DND-41 (cell line): ENCODE measurements around the gene LAMC1.

ENCODE experiments used
- ATAC-seq: fragments of 200-7000 bp; cut with Tn5 transposase; 3 replicates; pipeline ENCODE4 v1.9.1; 2021; ENCODE audit warnings: low read depth; ENCODE audit not compliant: insufficient read depth
- DNase-seq: peaks from one replicate; pipeline ENCODE4 v3.0.0-alpha.2; 2020
- H2AFZ ChIP-seq: 2 replicates; pipeline ENCODE4 v1.6.0; 2012; ENCODE audit warnings: low read depth, low read length
- H3K27ac ChIP-seq: 2 replicates; pipeline ENCODE4 v1.5.1; 2012; ENCODE audit warnings: low read length, inconsistent platforms
- H3K27me3 ChIP-seq: fragments of 200-600 bp; sonication (generic); 2 replicates; pipeline ENCODE4 v1.6.0; 2012; ENCODE audit warnings: low read length, mild to moderate bottlenecking, inconsistent platforms; ENCODE audit not compliant: insufficient read depth, poor library complexity
- H3K36me3 ChIP-seq: 2 replicates; pipeline ENCODE4 v1.5.1; 2012; ENCODE audit warnings: low read length, inconsistent platforms; ENCODE audit not compliant: insufficient read depth
- H3K4me1 ChIP-seq: 2 replicates; pipeline ENCODE4 v1.5.1; 2012; ENCODE audit warnings: mild to moderate bottlenecking, low read length; ENCODE audit not compliant: insufficient read depth
- H3K4me2 ChIP-seq: 2 replicates; pipeline ENCODE4 v1.6.0; 2012; ENCODE audit warnings: mild to moderate bottlenecking, moderate library complexity, low read length, inconsistent platforms; ENCODE audit not compliant: insufficient read depth
- H3K4me3 ChIP-seq, 2 experiments: fragments of 200-600 bp in 1 of 2; shearing (Covaris generic) in 1 of 2; 2 replicates each; pipeline ENCODE4 v1.5.1; 2012 to 2016; ENCODE audit warnings: inconsistent platforms in 2 of 2, low read length in 2 of 2, mild to moderate bottlenecking in 2 of 2, low read depth in 1 of 2, moderate library complexity in 1 of 2
- H3K79me2 ChIP-seq: 2 replicates; pipeline ENCODE4 v1.6.0; 2012; ENCODE audit warnings: low read length, inconsistent platforms; ENCODE audit not compliant: insufficient read depth
- H3K9ac ChIP-seq: 2 replicates; pipeline ENCODE4 v1.6.0; 2012; ENCODE audit warnings: low read depth, mild to moderate bottlenecking, inconsistent platforms, low read length, moderate library complexity
- H3K9me3 ChIP-seq: 2 replicates; pipeline ENCODE4 v1.5.1; 2012; ENCODE audit warnings: low read length, moderate library complexity, mild to moderate bottlenecking, inconsistent platforms; ENCODE audit not compliant: insufficient read depth, severe bottlenecking
- H4K20me1 ChIP-seq: 2 replicates; pipeline ENCODE4 v1.6.0; 2012; ENCODE audit warnings: low read length; ENCODE audit not compliant: insufficient read depth
- CTCF ChIP-seq: IDR thresholded peaks from 2 replicates; pipeline ENCODE4 v1.5.1; 2012; ENCODE audit warnings: borderline replicate concordance, low read length, moderate library complexity, mild to moderate bottlenecking; ENCODE audit not compliant: poor library complexity, severe bottlenecking; ENCODE audit errors: extremely low read depth
- EZH2 ChIP-seq: IDR thresholded peaks from 3 replicates; pipeline ENCODE4 v1.6.1; 2012; ENCODE audit warnings: borderline replicate concordance, low read depth, mild to moderate bottlenecking, moderate library complexity, low read length, inconsistent platforms; ENCODE audit not compliant: severe bottlenecking

The LAMC1 gene

GRCh38 chr1:183021405-183022201, 1.6 kb upstream of the LAMC1 start:
- H3K79me2 ChIP-seq: no peaks in the 10 kb centered on the region
- H3K4me3 ChIP-seq: no peak overlapping the region
- no peaks in the 10 kb centered on the region for H3K9me3 ChIP-seq
- H2AFZ ChIP-seq: no peak overlapping the region
- ATAC-seq (no peak), DNase-seq (no peak)
- TF ChIP-seq EZH2 (no peak), CTCF (no peak)
- H3K4me1 ChIP-seq: no peaks in the 10 kb centered on the region
- H3K36me3 ChIP-seq: no peaks in the 10 kb centered on the region
- no peak overlapping the region for H3K4me2 ChIP-seq
- no peak overlapping the region for H3K9ac ChIP-seq
- no peaks in the 10 kb centered on the region for H4K20me1 ChIP-seq
- no peak overlapping the region for H3K27ac ChIP-seq
- H3K27me3 ChIP-seq: peaks cover 14% of the 10 kb centered on the region

GRCh38 chr1:183022202-183023145, 746 bp upstream of the LAMC1 start:
- H4K20me1 ChIP-seq: no peaks in the 10 kb centered on the region
- H3K4me3 ChIP-seq: no peak overlapping the region
- H3K9me3 ChIP-seq: no peaks in the 10 kb centered on the region
- ATAC-seq (no peak), DNase-seq (no peak)
- no peak overlapping the region for H3K9ac ChIP-seq
- TF ChIP-seq EZH2 (no peak), CTCF (no peak)
- no peaks in the 10 kb centered on the region for H3K79me2 ChIP-seq
- H3K27me3 ChIP-seq: peaks cover 16% of the 10 kb centered on the region
- no peaks in the 10 kb centered on the region for H3K36me3 ChIP-seq
- H3K27ac ChIP-seq: no peak overlapping the region
- H2AFZ ChIP-seq: no peak overlapping the region
- H3K4me1 ChIP-seq: no peaks in the 10 kb centered on the region
- no peak overlapping the region for H3K4me2 ChIP-seq

GRCh38 chr1:183023601-183024316, 539 bp downstream of the LAMC1 start:
- no peaks in the 10 kb centered on the region for H3K36me3 ChIP-seq

More at GRCh38 chr1:183023601-183024316, 539 bp downstream of the LAMC1 start:
- no peaks in the 10 kb centered on the region for H3K79me2 ChIP-seq
- H3K9ac ChIP-seq: no peak overlapping the region
- H3K4me3 ChIP-seq: no peak overlapping the region
- no peak for TF ChIP-seq CTCF
- no peak for TF ChIP-seq EZH2
- no peaks in the 10 kb centered on the region for H3K9me3 ChIP-seq
- H3K27ac ChIP-seq: no peak overlapping the region
- H3K4me1 ChIP-seq: no peaks in the 10 kb centered on the region
- no peaks in the 10 kb centered on the region for H4K20me1 ChIP-seq
- peaks cover 24% of the 10 kb centered on the region for H3K27me3 ChIP-seq
- H2AFZ ChIP-seq: no peak overlapping the region
- ATAC-seq (peak; percentile 31; the same call in 1 of the 3 replicates), DNase-seq (no peak)
- no peak overlapping the region for H3K4me2 ChIP-seq
